ENCODE results near the gene CDK5. TPM values are rescaled to one million over a fixed set of nuclear protein-coding genes. Genes with fewer than 3 reads are reported as not detected.
A peak's percentile ranks its signal among the peaks of the same experiment; 100 is the strongest.

CDK5 gene
- polyA plus RNA-seq, 1 donor from 2014 or later: 88.3 TPM

GRCh38 chr7:151012911-151013347, 44.8 kb downstream of the CDK5 start:
- H3K9ac ChIP-seq (ENCODE audit: low read length): no peak overlapping the region
- no peaks in the 10 kb centered on the region for H3K9me3 ChIP-seq (ENCODE audit: low read length)
- H3K4me2 ChIP-seq (ENCODE audit: low read length): no peak overlapping the region
- H3K4me3 ChIP-seq (ENCODE audit: low read length): no peak overlapping the region
- H3K9me2 ChIP-seq (ENCODE audit: insufficient read depth, low read length): no peaks in the 10 kb centered on the region
- no peaks in the 10 kb centered on the region for H3K36me3 ChIP-seq (ENCODE audit: insufficient read depth, low read length)
- TF ChIP-seq CTCF (IDR thresholded peaks at IDR 0.05; ENCODE audit: poor library complexity, severe bottlenecking): peak; percentile 48
- TF ChIP-seq REST (IDR thresholded peaks at IDR 0.05; ENCODE audit: borderline replicate concordance): no peak
- TF ChIP-seq POLR2AphosphoS5 (IDR thresholded peaks at IDR 0.05): no peak
- no peak for TF ChIP-seq TAF1 (IDR thresholded peaks at IDR 0.05; ENCODE audit: low read depth)
- TF ChIP-seq MXI1 (conservative IDR thresholded peaks at IDR 0.05; ENCODE audit: poor library complexity, severe bottlenecking): no peak
- TF ChIP-seq SMC3 (conservative IDR thresholded peaks at IDR 0.05; ENCODE audit: poor library complexity): peak; percentile 46
- peak; percentile 53 for TF ChIP-seq RAD21 (conservative IDR thresholded peaks at IDR 0.05)
- H2AFZ ChIP-seq (ENCODE audit: low read depth, low read length): no peak overlapping the region
- no peak overlapping the region for H3K27ac ChIP-seq (ENCODE audit: low read length)
- H3F3A ChIP-seq (ENCODE audit: insufficient read depth, low read length, poor library complexity, severe bottlenecking): no peaks in the 10 kb centered on the region
- peaks cover 5% of the 10 kb centered on the region for H3K27me3 ChIP-seq (ENCODE audit: insufficient read depth, low read depth, low read length)
- H3K79me2 ChIP-seq (replicated peaks; ENCODE audit: insufficient read depth, low read length): no peaks in the 10 kb centered on the region
- H4K20me1 ChIP-seq (ENCODE audit: insufficient read depth): no peaks in the 10 kb centered on the region

- Histone ChIP-seq H2AFZ (ENCODE audit: low read depth, low read length) (no peak overlapping the region), H3K9me2 (ENCODE audit: insufficient read depth, low read length) (no peaks in the 10 kb centered on the region)
Observed at GRCh38 chr7:151012031-151012692, 45.5 kb downstream of the CDK5 start.

More at GRCh38 chr7:151012031-151012692, 45.5 kb downstream of the CDK5 start:
- TF ChIP-seq REST (IDR thresholded peaks at IDR 0.05; ENCODE audit: borderline replicate concordance): no peak
- TF ChIP-seq EP300 (conservative IDR thresholded peaks at IDR 0.05; ENCODE audit: poor library complexity, severe bottlenecking): no peak
- TF ChIP-seq POLR2AphosphoS5 (IDR thresholded peaks at IDR 0.05): no peak
- TF ChIP-seq SMC3 (conservative IDR thresholded peaks at IDR 0.05; ENCODE audit: poor library complexity): no peak
- no peak for TF ChIP-seq TAF1 (IDR thresholded peaks at IDR 0.05; ENCODE audit: low read depth)
- TF ChIP-seq CTCF (IDR thresholded peaks at IDR 0.05; ENCODE audit: poor library complexity, severe bottlenecking): no peak
- no peak for TF ChIP-seq RAD21 (conservative IDR thresholded peaks at IDR 0.05)
- no peak for TF ChIP-seq MXI1 (conservative IDR thresholded peaks at IDR 0.05; ENCODE audit: poor library complexity, severe bottlenecking)
- no peak for TF ChIP-seq EZH2 (IDR thresholded peaks at IDR 0.05; ENCODE audit: borderline replicate concordance, insufficient read depth, low read length, poor library complexity, severe bottlenecking)
- Histone ChIP-seq H3K9me3 (ENCODE audit: low read length) (no peaks in the 10 kb centered on the region), H3K27me3 (ENCODE audit: insufficient read depth, low read depth, low read length) (no peaks in the 10 kb centered on the region), H3K9ac (ENCODE audit: low read length) (no peak overlapping the region), H3K4me2 (ENCODE audit: low read length) (no peak overlapping the region), H3F3A (ENCODE audit: insufficient read depth, low read length, poor library complexity, severe bottlenecking) (no peaks in the 10 kb centered on the region), H3K79me2 (replicated peaks; ENCODE audit: insufficient read depth, low read length) (no peaks in the 10 kb centered on the region), H3K27ac (ENCODE audit: low read length) (no peak overlapping the region), H4K20me1 (ENCODE audit: insufficient read depth) (no peaks in the 10 kb centered on the region), H3K4me3 (ENCODE audit: low read length) (no peak overlapping the region), H3K36me3 (ENCODE audit: insufficient read depth, low read length) (no peaks in the 10 kb centered on the region)
